K562 (cell line): Measurements from ENCODE around the gene UBLCP1. TPM values are rescaled to one million over a fixed set of nuclear protein-coding genes. Genes with fewer than 3 reads are reported as not detected.

Experiments
- ATAC-seq: fragments of 200-7000 bp; cut with Tn5 transposase; 3 replicates; pipeline ENCODE4 v1.9.1; 2020; ENCODE audit warnings: moderate library complexity
- BruUV-seq: library from RNA; stranded (reverse); fragments of 400-500 nt; replicated peaks from 2 replicates; lab custom pipeline; 2021; lab: Mats Ljungman, UMichigan
- CTCF ChIA-PET: fragments of 300-600 bp; formaldehyde crosslinking; extraction: SDS; loops from one replicate; lab custom pipeline; 2021; ENCODE audit warnings: low intra/inter-chr PET ratio; lab: Yijun Ruan, JAX
- POLR2A ChIA-PET: fragments of 300-600, 350-650 bp; sonication (Branson Sonifier 250); formaldehyde crosslinking; extraction: SDS; loops from one replicate; lab custom pipeline; 2021; ENCODE audit warnings: antibody characterized with exemption, inconsistent platforms; lab: Yijun Ruan, JAX
- DNase-seq, 4 experiments: peaks; one replicate each; pipeline versions ENCODE4 v3.0.0 to v3.0.0-alpha.2; 2011 to 2018; ENCODE audit warnings: low spot score in 3 of 4, mixed read lengths in 3 of 4; ENCODE audit errors: extremely low read depth in 1 of 4
- FAIRE-seq: peaks from 2 replicates; lab custom pipeline; 2011; peaks lifted over from hg19 to GRCh38; lab: Jason Lieb, UNC
- H2AFZ ChIP-seq: 2 replicates; pipeline ENCODE4 v1.6.0; 2011; ENCODE audit warnings: low read depth, low read length, control low read depth, inconsistent platforms
- H3K27ac ChIP-seq: fragments of 200-600 bp; 3 replicates; pipeline ENCODE4 v1.8.0; 2011; ENCODE audit warnings: low read depth, mild to moderate bottlenecking, control low read depth, inconsistent platforms, low read length, moderate library complexity, mixed read lengths; ENCODE audit errors: extremely low read depth
- H3K27me3 ChIP-seq, 2 experiments: fragments of 300-600 bp in 1 of 2; 2 replicates in 1 of 2; 3 replicates in 1 of 2; pipeline versions ENCODE4 v1.6.0 to v1.8.0; 2011; ENCODE audit warnings: inconsistent platforms in 2 of 2, low read length in 2 of 2, mild to moderate bottlenecking in 1 of 2, mixed read lengths in 1 of 2, moderate library complexity in 1 of 2; ENCODE audit not compliant: control insufficient read depth in 2 of 2, insufficient read depth in 2 of 2
- H3K36me3 ChIP-seq: fragments of 300-600 bp; 3 replicates; pipeline ENCODE4 v1.8.0; 2011; ENCODE audit warnings: mild to moderate bottlenecking, low read length, inconsistent platforms; ENCODE audit not compliant: control insufficient read depth, insufficient read depth
- H3K4me1 ChIP-seq, 2 experiments: fragments of 200-600 bp in 1 of 2; replicated peaks in 1 of 2; 2 replicates in 1 of 2; 3 replicates in 1 of 2; pipeline versions ENCODE4 v1.5.1 to v1.8.0; 2011; ENCODE audit warnings: inconsistent platforms in 2 of 2, low read length in 2 of 2, mild to moderate bottlenecking in 1 of 2, mixed read lengths in 1 of 2, moderate library complexity in 1 of 2; ENCODE audit not compliant: control insufficient read depth in 2 of 2, insufficient read depth in 2 of 2
- H3K4me2 ChIP-seq: 2 replicates; pipeline ENCODE4 v1.6.1; 2011; ENCODE audit warnings: low read length, control low read depth, inconsistent platforms, mixed read lengths; ENCODE audit not compliant: insufficient read depth
- H3K4me3 ChIP-seq: fragments of 200-600 bp; sonication (generic), shearing (Covaris generic); 2 replicates; pipeline ENCODE4 v1.5.1; 2016; ENCODE audit warnings: control low read depth, inconsistent platforms
- H3K79me2 ChIP-seq: fragments of 200-600 bp; 3 replicates; pipeline ENCODE4 v1.8.0; 2011; ENCODE audit warnings: low read length, inconsistent platforms; ENCODE audit not compliant: control insufficient read depth, insufficient read depth
- H3K9ac ChIP-seq, 2 experiments: 2 replicates each; pipeline versions ENCODE4 v1.6.0 to v1.6.1; 2011; ENCODE audit warnings: low read depth in 2 of 2, low read length in 2 of 2, control low read depth in 1 of 2, inconsistent platforms in 1 of 2, mild to moderate bottlenecking in 1 of 2, mixed read lengths in 1 of 2; ENCODE audit not compliant: insufficient read depth in 1 of 2
- H3K9me1 ChIP-seq: one replicate; pipeline ENCODE4 v1.6.0; 2011; ENCODE audit warnings: inconsistent platforms, mild to moderate bottlenecking, low read length, moderate library complexity; ENCODE audit not compliant: control insufficient read depth, insufficient read depth
- H3K9me3 ChIP-seq: replicated peaks from 2 replicates; pipeline ENCODE4 v1.5.1; 2011; ENCODE audit warnings: low read depth, low read length, inconsistent platforms; ENCODE audit not compliant: control insufficient read depth, insufficient read depth
- H4K20me1 ChIP-seq: replicated peaks from 2 replicates; pipeline ENCODE4 v1.6.1; 2011; ENCODE audit warnings: low read length, inconsistent platforms, mixed read lengths; ENCODE audit not compliant: control insufficient read depth, insufficient read depth
- FOSL1 ChIP-seq: fragments of 200-800 bp; sonication (Bioruptor generic); conservative IDR thresholded peaks from 2 replicates; pipeline ENCODE4 v1.6.1; 2016; ENCODE audit warnings: missing genetic modification characterization, missing compliant biosample characterization
- HLTF ChIP-seq: fragments of 450-650 bp; IDR thresholded peaks from 2 replicates; pipeline ENCODE4 v1.6.1; 2016
- JUND ChIP-seq, 2 experiments: IDR thresholded peaks; 2 replicates in 1 of 2; 3 replicates in 1 of 2; pipeline ENCODE4 v1.6.1; 2011; ENCODE audit warnings: borderline replicate concordance in 2 of 2, low read depth in 2 of 2, low read length in 2 of 2, improper control_type of control experiment in 1 of 2, missing biosample characterization in 1 of 2, missing genetic modification characterization in 1 of 2, missing genetic modification reagents in 1 of 2
- NR2C1 ChIP-seq, 2 experiments: fragments of 450-650 bp; IDR thresholded peaks; 2 replicates each; pipeline ENCODE4 v1.6.1; 2017; ENCODE audit warnings: mild to moderate bottlenecking in 2 of 2, antibody characterized with exemption in 1 of 2, inconsistent platforms in 1 of 2, missing compliant biosample characterization in 1 of 2, missing genetic modification characterization in 1 of 2
- WGBS: fragments of 100-300 bp; shearing (Covaris generic); methylation state at CpG from one replicate; pipeline ENCODE4 v1.1.6; 2016; ENCODE audit warnings: low coverage, mixed read lengths; ENCODE audit not compliant: insufficient coverage; ENCODE audit errors: missing lambda C conversion rate; 5-methylcytosine and 5-hydroxymethylcytosine counted together
- in situ Hi-C: fragments of 300-500 bp; cut with MboI; formaldehyde crosslinking; loops from 4 replicates; pipeline ENCODE4 v1.15.0; 2018; ENCODE audit warnings: inconsistent platforms, mixed read lengths
- intact Hi-C: fragments of 100-400 bp; cut with micrococcal nuclease; formaldehyde crosslinking; loops from 2 replicates; pipeline ENCODE4 v1.14.2; 2022
- polyA plus RNA-seq, 8 experiments: library from polyadenylated mRNA; depleted of rRNA in 4 of 8; stranded (reverse) in 5 of 8; unstranded in 3 of 8; fragments of >200 nt; fragmentation: Nextera tagmentation in 2 of 8; fragmentation: Illumina TruSeq in 1 of 8; extraction: Ambion mirVana in 2 of 8; extraction: Trizol in 1 of 8; gene quantifications; 2 replicates each; pipeline versions ENCODE4 v1.2.1 to v1.2.3, GENCODE V29; 2011 to 2014; ENCODE audit warnings: inconsistent platforms in 1 of 8, missing spikeins in 1 of 8
- total RNA-seq, 7 experiments: library from RNA; depleted of rRNA in 6 of 7; stranded (reverse); fragments of >200 nt in 6 of 7; fragmentation: Illumina TruSeq in 2 of 7; extraction: Trizol in 2 of 7; gene quantifications; 2 replicates each; pipeline versions ENCODE4 v1.2.1 to v1.2.3, GENCODE V29; 2011 to 2021; ENCODE audit warnings: low replicate concordance in 1 of 7

The UBLCP1 gene
- total and polyA plus RNA-seq, 9 of the 15 experiments (the other 6 are each of a cell fraction or from before 2014, with no cell fraction given) = 18.8 to 39.8 (median 30.2) TPM

DNA sequence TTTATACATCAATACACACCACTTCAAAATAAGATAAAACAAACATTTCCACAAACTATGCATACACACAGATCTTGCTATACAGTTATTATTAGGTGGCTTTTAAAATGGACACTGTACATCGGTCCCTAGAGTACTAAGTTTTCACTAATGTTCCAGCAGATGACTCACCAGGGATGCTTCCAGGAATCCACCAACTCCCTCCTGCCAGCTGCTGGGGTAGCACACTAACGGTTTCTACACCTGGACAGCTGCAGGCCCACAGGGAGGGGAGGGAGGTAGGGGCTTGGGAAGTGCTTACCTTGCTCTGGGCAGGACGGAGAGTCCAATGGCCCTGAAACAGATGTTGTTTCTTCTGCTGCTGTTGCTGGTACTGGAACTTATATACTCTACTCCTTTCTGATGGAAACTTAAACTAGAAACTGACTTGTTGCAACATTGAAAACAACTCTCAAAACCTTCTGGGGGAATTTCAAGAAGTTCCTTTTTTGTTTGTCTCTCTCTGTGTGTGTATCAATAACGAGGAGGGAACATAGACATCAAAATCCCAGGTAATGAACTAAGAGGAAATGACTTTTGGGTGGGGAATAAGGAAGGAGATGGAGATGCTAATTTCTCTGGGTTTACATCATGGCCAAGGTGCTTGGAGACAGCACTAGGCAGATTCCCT lies 67.2 kb downstream of the UBLCP1 start, which contains the start of gene IL12B:
Gene IL12B (minus strand): TSS at position 357 of the 670 bp plus-strand sequence. CDS start 3,705 bp downstream, outside the sequence.
- whole genome bisulfite sequencing = 2% methylated on average over 4 of the region's 4 CpGs
- ChIA-PET POLR2A (no interaction called here), CTCF (no interaction called here)
- H3K27ac ChIP-seq = no peak within 1 kb of the TSS
- no peaks in the 10 kb centered on the region for H4K20me1 ChIP-seq
- ATAC-seq (no peak), DNase-seq (no peak), FAIRE-seq (no peak)
- intact Hi-C loops = loop anchor here (5.0 to 10.0 kb wide), 3 partner anchors 92 to 657 kb away; partner anchors contain the start of gene ADRA1B
- in situ Hi-C loops = loop anchor here (10.0 kb wide), 1 partner anchor 1135 kb away; no protein-coding TSS in a partner anchor
- peaks cover 0 to 6% of the 10 kb centered on the region in 2 experiments; a peak in 2 of 5 replicates for H3K4me1 ChIP-seq
- H3K9ac ChIP-seq = no peak within 1 kb of the TSS
- TF ChIP-seq NR2C1 (IDR thresholded peaks at IDR 0.05) (no peak), NR2C1 (tag; IDR thresholded peaks at IDR 0.05) (no peak), HLTF (no peak), FOSL1 (peak; percentile 38; the same call in 1 of the 2 replicates), JUND (IDR thresholded peaks at IDR 0.05; ENCODE audit: borderline replicate concordance, low read depth, low read length) (peak; percentile 7; the same call in 1 of the 2 replicates), JUND (tag; IDR thresholded peaks at IDR 0.05; ENCODE audit: borderline replicate concordance, low read depth, low read length) (no peak)
- H3K36me3 ChIP-seq = no peaks in the 10 kb centered on the region
- peak within 1 kb of the TSS; percentile 56 for H3K4me2 ChIP-seq
- no peaks in the 10 kb centered on the region for H3K9me3 ChIP-seq
- no peaks in the 10 kb centered on the region for H3K9me1 ChIP-seq
- H3K79me2 ChIP-seq = no peaks in the 10 kb centered on the region
- H3K27me3 ChIP-seq = peaks cover 14 to 16% of the 10 kb centered on the region in 2 experiments
- no TSS peak for BruUV-seq
- 0 out of 2 replicates have a peak within 1 kb of the TSS, but pooled peaks have one; percentile 81 for H2AFZ ChIP-seq
- peak within 1 kb of the TSS; percentile 39 for H3K4me3 ChIP-seq
